HG02884 (cell line): Measurements from ENCODE around the gene MAP3K14.
"Not testable (repeated sequence)": the region's sequence is repeated elsewhere in the genome, so short reads cannot be mapped to it uniquely, and the experiment has no call there.

Source experiments
- ATAC-seq: cut with Tn5 transposase; IDR thresholded peaks from one replicate; pipeline ENCODE4 v1.9.1; 2021; ENCODE audit warnings: mild to moderate bottlenecking, moderate library complexity; ENCODE audit not compliant: unreplicated experiment

The MAP3K14 gene

DNA sequence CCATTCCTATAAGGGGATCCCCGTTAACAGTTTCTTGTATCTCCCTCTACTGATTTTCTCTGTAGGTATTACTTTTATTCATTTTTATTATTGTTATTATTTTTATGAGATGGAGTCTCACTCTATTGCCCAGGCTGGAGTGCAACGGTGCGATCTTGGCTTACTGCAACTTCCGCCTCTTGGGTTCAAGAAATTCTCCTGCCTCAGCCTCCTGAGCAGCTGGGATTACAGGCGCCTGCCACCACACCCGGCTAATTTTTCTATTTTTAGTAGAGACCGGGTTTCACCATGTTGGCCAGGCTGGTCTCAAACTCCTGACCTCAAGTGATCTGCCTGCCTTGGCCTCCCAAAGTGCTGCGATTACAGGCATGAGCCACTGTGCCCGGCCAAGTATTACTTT, 14.6 kb downstream of the MAP3K14 start:
- ATAC-seq = not testable (repeated sequence)

DNA sequence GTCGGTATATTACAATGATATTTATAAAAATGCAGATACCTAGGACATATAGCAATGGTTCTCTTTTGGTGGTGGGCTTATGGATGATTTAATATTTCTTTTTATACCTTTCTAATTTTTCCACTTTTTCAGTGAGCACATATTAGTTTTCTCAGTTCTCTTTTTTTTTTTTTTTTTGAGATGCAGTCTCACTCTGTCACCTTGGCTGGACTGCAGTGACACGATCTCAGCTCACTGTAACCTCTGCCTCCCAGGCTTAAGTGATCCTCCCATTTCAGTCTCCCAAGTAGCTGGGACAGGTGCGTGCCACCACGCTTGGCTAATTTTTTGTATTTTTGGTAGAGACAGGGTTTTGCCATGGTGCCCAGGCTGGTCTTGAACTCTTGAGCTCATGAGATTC, 15.1 kb downstream of the MAP3K14 start:
- no peak for ATAC-seq

DNA sequence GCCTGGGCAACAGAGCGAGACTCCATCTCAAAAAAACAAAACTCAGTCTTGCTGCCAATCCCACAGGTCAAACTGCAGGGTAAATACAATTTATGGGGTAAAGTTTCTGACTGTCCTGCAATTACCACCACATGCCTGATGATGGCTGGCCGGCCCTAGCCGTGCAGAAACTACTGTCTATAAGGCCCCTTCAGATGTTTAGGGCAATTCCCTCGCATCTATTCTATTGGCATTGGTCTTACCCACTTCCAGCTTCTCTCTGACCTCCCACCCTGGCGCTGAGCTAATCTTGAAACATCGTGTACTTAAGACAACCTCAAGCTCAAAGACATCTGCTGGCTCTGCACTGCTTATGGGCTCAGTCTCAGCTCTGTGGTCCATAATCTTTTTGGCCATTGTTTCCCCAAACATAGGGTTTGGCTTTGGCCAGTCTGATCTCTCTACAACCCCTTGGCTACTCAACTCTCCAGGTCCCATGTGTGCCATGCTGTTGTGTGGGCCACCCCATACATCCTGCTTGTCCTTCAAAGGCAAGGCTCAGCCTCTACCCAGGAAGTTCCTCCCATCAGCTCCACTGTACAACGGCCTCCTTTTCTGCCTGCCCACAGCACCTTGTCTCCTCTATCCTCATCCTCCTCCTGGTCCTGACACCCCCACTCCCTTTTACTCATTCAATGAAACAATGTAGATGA, 16.6 kb downstream of the MAP3K14 start:
- no peak for ATAC-seq

DNA sequence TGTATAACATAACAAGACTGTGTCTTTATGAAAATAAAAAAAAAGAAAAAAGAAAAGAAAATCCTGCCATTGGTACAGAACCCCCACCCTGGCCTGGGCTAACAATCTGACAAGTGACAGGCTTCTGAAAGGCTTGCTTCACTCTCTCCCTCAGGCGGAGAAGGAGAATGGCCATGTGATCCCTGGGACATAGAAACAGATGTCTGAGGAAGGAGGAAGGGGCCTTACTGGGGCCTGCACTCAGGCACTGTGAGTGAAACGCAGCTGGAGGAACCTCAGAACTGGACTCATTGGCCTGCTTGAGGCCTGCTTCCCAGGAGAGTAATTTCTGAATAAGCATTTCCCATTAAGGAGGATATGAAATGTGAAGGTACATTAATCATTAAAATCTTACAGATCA, 17.5 kb downstream of the MAP3K14 start:
- ATAC-seq = no peak

DNA sequence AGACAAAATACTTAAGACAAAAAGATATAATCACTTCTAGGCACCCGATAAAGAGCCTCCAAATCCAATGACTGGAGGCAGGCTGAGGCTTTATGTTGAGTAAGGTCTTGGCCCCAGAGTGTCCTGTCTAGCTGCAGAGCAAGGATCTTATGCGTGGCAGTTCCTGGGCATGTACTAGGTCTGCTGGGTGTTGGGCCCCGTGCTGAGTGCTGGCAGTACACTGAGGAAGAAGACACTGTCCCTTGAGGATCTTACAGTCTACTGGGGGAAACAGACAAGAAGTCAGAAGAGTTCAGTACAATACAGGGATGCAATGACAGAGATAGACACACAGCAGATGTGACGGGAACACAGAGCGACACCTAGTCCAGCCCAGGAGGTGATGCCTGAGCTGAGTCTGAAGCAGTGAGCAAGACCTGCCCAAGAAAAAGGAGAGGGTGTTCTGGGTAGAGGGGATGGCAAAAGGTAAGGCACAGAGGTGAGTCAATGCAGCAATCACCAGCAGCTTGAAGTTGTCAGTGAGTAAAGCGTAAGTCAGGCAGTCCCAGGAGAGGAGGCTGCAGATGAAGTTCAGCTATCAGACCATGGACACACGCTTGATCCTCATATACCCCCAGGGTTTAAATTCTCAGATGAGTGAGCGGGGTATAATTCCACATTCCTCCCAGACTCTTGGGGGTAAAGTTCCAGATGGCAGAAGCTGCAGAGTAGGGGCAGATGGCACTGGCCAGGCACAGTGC, 18.1 kb downstream of the MAP3K14 start:
- no peak for ATAC-seq

GRCh38 chr17:45296833-45297124, 20.0 kb downstream of the MAP3K14 start:
- ATAC-seq = no peak

DNA sequence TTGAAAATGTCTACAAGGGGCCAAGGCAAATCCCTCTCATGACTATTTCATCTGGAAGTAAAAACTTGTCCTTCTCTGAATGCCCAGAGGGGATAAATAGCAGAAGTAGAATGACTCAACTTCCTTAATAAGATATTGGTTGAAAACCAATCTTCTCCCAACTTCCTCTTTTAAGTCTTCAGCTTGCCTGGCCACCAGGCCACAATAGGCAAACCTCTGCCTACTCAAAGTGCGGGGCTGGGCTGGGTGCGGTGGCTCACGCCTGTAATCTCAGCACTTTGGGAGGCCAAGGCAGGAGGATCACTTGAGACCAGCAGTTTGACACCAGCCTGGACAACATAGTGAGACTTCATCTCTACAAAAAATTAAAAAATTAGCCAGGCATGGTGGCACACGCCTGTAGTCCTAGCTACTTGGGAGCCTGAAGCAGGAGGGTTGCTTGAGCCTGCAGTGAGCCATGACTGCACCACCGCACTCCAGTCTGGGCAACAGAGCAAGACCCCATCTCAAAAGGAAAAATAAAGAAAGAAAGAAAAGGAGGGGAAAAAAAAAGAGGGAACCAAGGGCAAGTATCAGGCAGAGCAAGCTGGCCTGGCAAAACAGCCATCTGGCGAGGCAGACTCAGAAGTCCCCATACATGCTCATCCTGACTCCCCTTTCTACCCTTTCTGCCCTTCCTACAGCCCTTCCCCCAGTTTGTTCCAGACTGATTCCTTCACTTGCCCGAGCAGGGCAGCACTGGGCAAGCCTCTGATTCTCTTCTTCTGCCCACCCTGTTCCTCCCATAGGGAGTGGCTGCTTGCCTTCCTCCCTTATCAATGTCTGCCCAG, 20.6 kb downstream of the MAP3K14 start:
- no peak for ATAC-seq

DNA sequence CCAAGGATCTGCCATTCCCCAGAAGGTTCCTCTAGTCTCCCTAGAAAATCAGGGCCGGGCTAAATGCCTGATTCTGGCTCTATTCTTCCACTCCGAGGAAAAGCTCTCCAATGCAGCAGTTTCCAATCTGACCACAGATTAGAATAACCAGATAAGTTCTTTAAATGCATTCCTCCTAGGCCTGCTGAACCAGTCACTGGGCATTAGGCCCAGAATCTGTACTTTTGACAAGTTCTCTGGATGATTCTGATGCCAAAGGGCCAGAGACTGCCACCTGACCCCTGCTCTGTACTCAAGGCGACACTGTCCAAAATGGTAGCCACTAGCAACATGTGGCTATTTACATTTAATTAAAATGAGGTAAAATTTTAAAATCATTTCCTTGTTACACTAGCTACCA, 22.3 kb downstream of the MAP3K14 start:
- no peak for ATAC-seq

DNA sequence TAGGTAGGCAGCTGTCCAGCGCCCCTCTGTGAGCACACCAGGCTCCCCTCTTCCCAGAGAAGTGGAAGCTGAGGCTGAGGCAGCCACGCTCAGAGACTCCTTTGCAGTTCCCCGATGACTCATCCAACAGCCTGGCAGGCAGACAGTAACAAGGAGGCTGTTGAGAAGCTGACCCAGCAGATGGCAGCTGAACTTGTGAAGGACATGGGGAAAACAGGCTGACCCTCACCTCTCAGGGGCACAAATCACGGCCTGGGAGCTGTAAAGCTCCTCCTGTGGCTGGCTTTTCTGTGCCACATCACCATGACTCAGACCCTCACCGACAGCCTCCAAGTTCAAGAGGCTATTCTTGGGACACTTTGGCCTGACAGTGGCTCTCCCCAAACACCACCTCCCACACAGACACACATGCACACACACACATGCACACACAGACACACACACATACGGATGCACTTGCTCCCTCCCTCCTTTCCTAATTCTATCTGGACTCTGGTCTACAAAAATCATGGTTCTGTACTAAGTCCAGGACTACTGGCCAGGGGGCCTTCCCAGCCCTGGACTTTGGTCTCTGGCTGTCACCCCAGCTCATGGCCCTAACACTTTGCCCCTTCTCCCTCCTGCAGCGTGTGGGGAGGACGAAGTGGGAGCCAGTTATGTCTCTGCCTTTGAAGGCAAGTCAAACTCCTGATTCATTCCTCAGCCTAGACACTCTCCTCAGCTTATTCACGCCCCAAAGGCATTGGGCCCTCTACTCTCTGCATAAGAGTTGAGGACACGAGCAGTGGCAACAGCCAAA, 23.2 kb downstream of the MAP3K14 start:
- ATAC-seq = no peak

DNA sequence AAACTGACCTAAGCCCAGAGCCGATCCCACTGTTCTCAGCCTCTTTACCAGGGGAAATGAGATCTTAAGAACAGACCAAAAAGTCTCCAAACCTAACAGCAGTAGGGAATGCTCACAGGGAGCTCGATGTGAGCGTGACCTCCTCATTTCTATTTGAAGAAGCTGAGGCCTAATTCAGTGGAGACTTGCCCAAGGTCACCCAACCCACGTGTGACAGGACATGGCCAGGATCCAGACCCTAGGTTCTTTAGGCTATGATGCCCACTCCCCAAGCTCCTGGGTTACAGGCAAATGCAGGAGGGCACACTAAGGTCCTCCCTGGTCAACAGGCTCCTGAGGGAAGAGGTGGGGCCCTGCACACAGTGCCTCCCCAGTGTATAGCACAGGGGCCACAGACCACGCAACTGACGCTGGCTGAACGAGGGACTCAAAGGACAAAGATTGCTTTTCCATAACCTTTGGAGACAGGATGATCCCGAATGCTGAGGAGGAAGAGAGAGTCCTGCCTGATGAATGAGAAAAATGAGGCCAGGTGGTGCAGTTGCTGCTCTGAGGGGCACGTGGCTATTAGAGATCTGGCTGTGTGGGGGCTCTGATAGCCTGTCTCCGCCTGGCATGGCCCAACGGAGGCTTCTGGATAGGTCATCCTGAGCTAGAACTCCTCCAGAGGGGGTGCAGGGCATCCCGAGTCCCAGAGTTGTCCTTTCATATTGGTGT, 24.0 kb downstream of the MAP3K14 start:
- ATAC-seq = no peak

DNA sequence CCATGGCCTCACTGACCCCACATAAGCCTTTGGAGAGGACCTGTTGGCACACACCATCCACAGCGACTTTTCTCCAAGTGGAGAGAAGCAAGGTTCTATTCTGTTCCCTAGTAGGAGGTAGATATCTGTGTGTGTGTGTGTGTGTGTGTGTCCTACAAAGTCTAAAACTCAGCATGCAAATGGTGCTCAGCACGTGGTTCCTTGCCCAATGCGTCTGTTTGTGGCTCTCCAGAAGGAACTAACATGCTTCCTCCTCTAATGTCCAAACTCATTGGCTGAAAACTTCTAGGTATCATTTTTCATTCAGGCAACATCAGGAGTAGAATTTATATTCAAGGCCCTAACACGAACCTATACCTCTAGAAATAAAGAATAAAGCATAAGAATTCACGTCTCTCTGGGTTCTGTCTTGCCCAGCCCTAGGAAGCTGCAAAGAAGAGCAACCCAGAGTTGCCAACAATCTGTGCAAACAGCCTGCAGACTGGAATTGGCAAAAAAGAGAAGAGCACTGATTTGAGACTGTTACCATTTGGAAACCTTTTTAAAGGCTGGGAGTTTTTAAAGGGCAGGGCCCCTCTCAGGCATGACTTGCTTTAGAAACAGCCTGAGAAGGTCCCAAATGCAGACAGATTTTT, 25.5 kb downstream of the MAP3K14 start:
- ATAC-seq = no peak

- ATAC-seq = no peak
These were observed 26.5 kb downstream of the MAP3K14 start for GRCh38 chr17:45290269-45290765.

- no peak for ATAC-seq
These were observed 27.2 kb downstream of the MAP3K14 start for GRCh38 chr17:45289301-45290268.

- ATAC-seq = no peak
These were observed 28.0 kb downstream of the MAP3K14 start for GRCh38 chr17:45288825-45289224.

GRCh38 chr17:45287526-45288500, 29.0 kb downstream of the MAP3K14 start:
- ATAC-seq = no peak

- no peak for ATAC-seq
These were observed 30.5 kb downstream of the MAP3K14 start for GRCh38 chr17:45286286-45286685.
